Mucosa of descending colon (tissue), 3 donors: ENCODE results near the gene IP6K1. TPM values are rescaled to one million over a fixed set of nuclear protein-coding genes. Genes with fewer than 3 reads are reported as not detected.

ENCODE experiments used
- ATAC-seq: fragments of 200-7000 bp; cut with Tn5 transposase; one replicate; pipeline ENCODE4 v1.9.1; 2020; ENCODE audit warnings: mild to moderate bottlenecking, moderate library complexity
- DNase-seq, 3 donors: peaks; one replicate each; pipeline ENCODE4 v3.0.0-alpha.2; 2020
- H3K36me3 ChIP-seq: fragments of 200-600 bp; one replicate; pipeline ENCODE4 v1.8.0; 2021; ENCODE audit warnings: low read depth, mild to moderate bottlenecking
- H3K4me1 ChIP-seq: fragments of 200-600 bp; one replicate; pipeline ENCODE4 v1.8.0; 2021; ENCODE audit warnings: low read depth, mild to moderate bottlenecking
- H3K4me3 ChIP-seq: fragments of 200-600 bp; one replicate; pipeline ENCODE4 v1.8.0; 2021; ENCODE audit warnings: mild to moderate bottlenecking
- H3K9me3 ChIP-seq: fragments of 200-600 bp; one replicate; pipeline ENCODE4 v1.8.0; 2021; ENCODE audit warnings: mild to moderate bottlenecking
- CTCF ChIP-seq: fragments of 200-600 bp; IDR thresholded peaks from one replicate; pipeline ENCODE4 v1.8.0; 2022; ENCODE audit warnings: antibody characterized with exemption, mild to moderate bottlenecking
- intact Hi-C, 2 donors: fragments of 100-400 bp; cut with DNase I in 1 of 2; cut with micrococcal nuclease in 1 of 2; formaldehyde crosslinking; loops; one replicate each; pipeline versions ENCODE4 v1.11.0 to v1.11.1; 2022; cut with DNase I, micrococcal nuclease
- total RNA-seq, 3 donors: library from RNA; stranded (reverse); fragmentation: NEBNext Ultra II Directional in 2 of 3; extraction: Animal tissue kit (Norgen Biotek cat#: 25700) in 2 of 3; gene quantifications; one replicate each; pipeline versions ENCODE4 v1.2.1 to v1.2.4, GENCODE V29; 2021 to 2023
- donor health status: DM: no; HTN: no; CAD: no; lungs with moderate emphysema.
- donor health status: DM: no; HTN: no; CAD: no.
- donor health status: DM: no; HTN: yes; CAD: no.

Gene IP6K1
- total RNA-seq, 3 donors from 2014 or later = 33.1 to 52.5 (median 39.5) TPM

GRCh38 chr3:49718858-49719213 lies 67.5 kb downstream of the IP6K1 start:
- ATAC-seq (no peak), DNase-seq (no peak)
- peaks cover 35% of the 10 kb centered on the region for H3K4me1 ChIP-seq
- intact Hi-C loops = no loop called here
- no peaks in the 10 kb centered on the region for H3K9me3 ChIP-seq
- TF ChIP-seq CTCF = no peak
- peaks cover 1% of the 10 kb centered on the region for H3K36me3 ChIP-seq
- no peak overlapping the region for H3K4me3 ChIP-seq

- no peak overlapping the region for H3K4me3 ChIP-seq
- DNase-seq (peak in 2 of 3 donors; percentile 54 to 71), ATAC-seq (peak; percentile 1)
- no peaks in the 10 kb centered on the region for H3K9me3 ChIP-seq
- intact Hi-C loops = no loop called here
- peaks cover 33% of the 10 kb centered on the region for H3K4me1 ChIP-seq
- no peaks in the 10 kb centered on the region for H3K36me3 ChIP-seq
- TF ChIP-seq CTCF = no peak
Measured at GRCh38 chr3:49717959-49718857, 68.1 kb downstream of the IP6K1 start.

GRCh38 chr3:49717211-49717958 lies 69.0 kb downstream of the IP6K1 start:
- Histone ChIP-seq H3K4me3 (no peak overlapping the region), H3K4me1 (peaks cover 25% of the 10 kb centered on the region), H3K36me3 (no peaks in the 10 kb centered on the region), H3K9me3 (no peaks in the 10 kb centered on the region)
- TF ChIP-seq CTCF = no peak
- ATAC-seq (no peak), DNase-seq (no peak)
- intact Hi-C loops = no loop called here

- DNase-seq (no peak), ATAC-seq (no peak)
- no peak for TF ChIP-seq CTCF
- Histone ChIP-seq H3K36me3 (no peaks in the 10 kb centered on the region), H3K4me3 (no peak overlapping the region), H3K4me1 (peaks cover 19% of the 10 kb centered on the region), H3K9me3 (no peaks in the 10 kb centered on the region)
- intact Hi-C loops = no loop called here
Measured at GRCh38 chr3:49716691-49717210, 69.6 kb downstream of the IP6K1 start.

- Histone ChIP-seq H3K4me1 (peaks cover 19% of the 10 kb centered on the region), H3K9me3 (no peaks in the 10 kb centered on the region), H3K36me3 (no peaks in the 10 kb centered on the region), H3K4me3 (no peak overlapping the region)
- no peak for DNase-seq
- intact Hi-C loops = no loop called here
- no peak for ATAC-seq
- no peak for TF ChIP-seq CTCF
Measured at GRCh38 chr3:49716169-49716568, 70.2 kb downstream of the IP6K1 start.
